ENCODE results near the gene KLHL15.

Gene KLHL15

GRCh38 chrX:23945206-23945605 is 81.8 kb downstream of the KLHL15 start:
- DNase-seq = no peak

- DNase-seq = no peak
Observed at GRCh38 chrX:23944234-23944633, 82.8 kb downstream of the KLHL15 start.

- DNase-seq = no peak
Observed at GRCh38 chrX:23939203-23939602, 87.8 kb downstream of the KLHL15 start.

- no peak for DNase-seq
Observed at GRCh38 chrX:23938690-23939089, 88.3 kb downstream of the KLHL15 start.

GRCh38 chrX:23937100-23937499 is 89.9 kb downstream of the KLHL15 start:
- no peak for DNase-seq

GRCh38 chrX:23936180-23936579 is 90.8 kb downstream of the KLHL15 start:
- DNase-seq = no peak

- DNase-seq = no peak
Observed at GRCh38 chrX:23935106-23935505, 91.9 kb downstream of the KLHL15 start.
